A549 (cell line): Measurements from ENCODE around the gene NFU1. TPM values are rescaled to one million over a fixed set of nuclear protein-coding genes. Genes with fewer than 3 reads are reported as not detected.

Experiments used
- ATAC-seq, 2 experiments: fragments of 200-7000 bp in 1 of 2; fragments of >200 bp in 1 of 2; cut with Nextera tagmentation in 1 of 2; cut with Tn5 transposase in 1 of 2; 3 replicates each; pipeline versions ENCODE4 v1.8.0 to v1.9.1; 2018 to 2020; ENCODE audit warnings: mild to moderate bottlenecking in 1 of 2, moderate library complexity in 1 of 2
- CTCF ChIA-PET: fragments of 300-600 bp; sonication (Branson Sonifier 250); formaldehyde crosslinking; extraction: SDS; loops from one replicate; lab custom pipeline; 2021; ENCODE audit warnings: antibody characterized with exemption, inconsistent platforms; lab: Yijun Ruan, JAX
- POLR2A ChIA-PET: fragments of 350-600 bp; formaldehyde crosslinking; extraction: SDS; loops from one replicate; lab custom pipeline; 2021; ENCODE audit warnings: antibody characterized with exemption, inconsistent platforms; lab: Yijun Ruan, JAX
- DNase-seq, 2 experiments: peaks; one replicate each; pipeline versions ENCODE4 v3.0.0 to v3.0.0-alpha.2; 2011 to 2016; ENCODE audit warnings: low read depth in 1 of 2, low spot score in 1 of 2
- FAIRE-seq: peaks from 2 replicates; lab custom pipeline; 2011; peaks lifted over from hg19 to GRCh38; lab: Jason Lieb, UNC
- H3K27ac ChIP-seq, 2 experiments: fragments of >200 bp; sonication (Bioruptor Twin); formaldehyde crosslinking; 3 replicates each; pipeline ENCODE4 v1.5.1; 2016 to 2017
- H3K4me1 ChIP-seq: fragments of >200 bp; sonication (Bioruptor Twin); formaldehyde crosslinking; 3 replicates; pipeline ENCODE4 v1.6.1; 2016
- H3K4me2 ChIP-seq: fragments of >200 bp; sonication (Bioruptor Twin); formaldehyde crosslinking; 3 replicates; pipeline ENCODE4 v1.6.1; 2016
- H3K4me3 ChIP-seq: fragments of >200 bp; sonication (Bioruptor Twin); formaldehyde crosslinking; 3 replicates; pipeline ENCODE4 v1.5.1; 2016
- H3K9me3 ChIP-seq: fragments of >200 bp; sonication (Bioruptor Twin); formaldehyde crosslinking; 3 replicates; pipeline ENCODE4 v1.6.1; 2016
- BHLHE40 ChIP-seq: IDR thresholded peaks from 2 replicates; pipeline ENCODE4 v1.6.1; 2012; ENCODE audit warnings: low read depth, low read length, inconsistent platforms
- CBX8 ChIP-seq: fragments of 200-600 bp; sonication (generic); IDR thresholded peaks from 2 replicates; pipeline ENCODE4 v1.6.1; 2016
- CEBPB ChIP-seq, 2 experiments: fragments of >200 bp in 1 of 2; sonication (Bioruptor Twin) in 1 of 2; formaldehyde crosslinking in 1 of 2; IDR thresholded peaks; 2 replicates each; pipeline ENCODE4 v1.6.1; 2012 to 2016
- CHD4 ChIP-seq: fragments of 200-600 bp; sonication (generic); IDR thresholded peaks from 2 replicates; pipeline ENCODE4 v1.6.1; 2016; ENCODE audit warnings: antibody characterized with exemption, mild to moderate bottlenecking, borderline replicate concordance
- FOSB ChIP-seq: fragments of 250-450 bp; sonication (Bioruptor Pico); IDR thresholded peaks from 2 replicates; pipeline ENCODE4 v1.5.0; 2020; ENCODE audit warnings: mild to moderate bottlenecking, moderate library complexity
- HDAC2 ChIP-seq: fragments of 200-600 bp; sonication (generic); IDR thresholded peaks from 2 replicates; pipeline ENCODE4 v1.6.1; 2016
- HOXA7 ChIP-seq: fragments of 250-450 bp; sonication (Bioruptor Pico); IDR thresholded peaks from 2 replicates; pipeline ENCODE4 v1.5.0; 2020; ENCODE audit warnings: mild to moderate bottlenecking, moderate library complexity
- HOXB13 ChIP-seq: fragments of 250-450 bp; sonication (Bioruptor Pico); IDR thresholded peaks from 2 replicates; pipeline ENCODE4 v1.5.0; 2020; ENCODE audit warnings: low read depth, mild to moderate bottlenecking, moderate library complexity
- HOXB5 ChIP-seq: fragments of 250-450 bp; sonication (Bioruptor Pico); IDR thresholded peaks from 2 replicates; pipeline ENCODE4 v1.5.0; 2020; ENCODE audit warnings: mild to moderate bottlenecking, moderate library complexity
- JUN ChIP-seq, 2 experiments: fragments of >200 bp; sonication (Bioruptor Twin); formaldehyde crosslinking; IDR thresholded peaks; 2 replicates in 1 of 2; 3 replicates in 1 of 2; pipeline ENCODE4 v1.6.1; 2016 to 2017
- KDM1A ChIP-seq: fragments of 200-600 bp; sonication (generic); IDR thresholded peaks from 2 replicates; pipeline ENCODE4 v1.6.1; 2016; ENCODE audit warnings: low read depth, mild to moderate bottlenecking
- MAZ ChIP-seq: fragments of 150-350 bp; IDR thresholded peaks from 2 replicates; pipeline ENCODE4 v1.6.1; 2014; ENCODE audit warnings: antibody characterized with exemption, low read depth, low read length, borderline replicate concordance
- MYC ChIP-seq: IDR thresholded peaks from 2 replicates; pipeline ENCODE4 v1.6.1; 2012; ENCODE audit warnings: mild to moderate bottlenecking, inconsistent platforms, low read length, improper control_type of control experiment, borderline replicate concordance
- NR3C1 ChIP-seq: fragments of >200 bp; sonication (Bioruptor Twin); formaldehyde crosslinking; IDR thresholded peaks from 3 replicates; pipeline ENCODE4 v1.6.1; 2017
- POLR2A ChIP-seq: IDR thresholded peaks from 2 replicates; pipeline ENCODE4 v1.6.1; 2012; ENCODE audit warnings: mild to moderate bottlenecking, low read length
- RAD21 ChIP-seq, 2 experiments: fragments of >200 bp in 1 of 2; sonication (Bioruptor Twin) in 1 of 2; formaldehyde crosslinking in 1 of 2; IDR thresholded peaks in 1 of 2; conservative IDR thresholded peaks in 1 of 2; 2 replicates in 1 of 2; 3 replicates in 1 of 2; pipeline ENCODE4 v1.6.1; 2012 to 2018; ENCODE audit warnings: inconsistent platforms in 1 of 2
- RARB ChIP-seq: fragments of 250-450 bp; sonication (Bioruptor Pico); IDR thresholded peaks from 2 replicates; pipeline ENCODE4 v1.8.0; 2021; ENCODE audit warnings: mild to moderate bottlenecking, moderate library complexity
- RCOR1 ChIP-seq: fragments of 150-350 bp; IDR thresholded peaks from 2 replicates; pipeline ENCODE4 v1.6.1; 2014; ENCODE audit warnings: antibody characterized with exemption, low read length, low read depth
- SMC3 ChIP-seq: fragments of >200 bp; sonication (Bioruptor Twin); formaldehyde crosslinking; IDR thresholded peaks from 3 replicates; pipeline ENCODE4 v1.6.1; 2018; ENCODE audit warnings: inconsistent platforms
- TFCP2L1 ChIP-seq: fragments of 250-450 bp; sonication (Bioruptor Pico); IDR thresholded peaks from 2 replicates; pipeline ENCODE4 v1.5.0; 2021; ENCODE audit warnings: mild to moderate bottlenecking
- ZC3H11A ChIP-seq: fragments of 450-650 bp; IDR thresholded peaks from 2 replicates; pipeline ENCODE4 v1.6.1; 2014; ENCODE audit warnings: antibody characterized with exemption, mild to moderate bottlenecking
- ZNF302 ChIP-seq: fragments of 250-450 bp; sonication (Bioruptor Pico); IDR thresholded peaks from 2 replicates; pipeline ENCODE4 v1.9.0; 2021; ENCODE audit warnings: inconsistent platforms, mild to moderate bottlenecking, moderate library complexity
- WGBS: methylation state at CpG from one replicate; pipeline ENCODE4 v1.1.6; 2017; ENCODE audit errors: missing lambda C conversion rate; 5-methylcytosine and 5-hydroxymethylcytosine counted together
- polyA plus RNA-seq, 4 experiments: library from polyadenylated mRNA; depleted of rRNA in 3 of 4; stranded (reverse); fragments of >200 nt; fragmentation: RNase III in 1 of 4; extraction: RNeasy Plus Mini Kit Qiagen cat#74134 plus additional on column Dnase treatment in 1 of 4; gene quantifications; 2 replicates in 3 of 4; 3 replicates in 1 of 4; pipeline ENCODE4 v1.2.3, GENCODE V29; 2011 to 2017
- TF ChIP-seq, protein P1 (sequence below): fragments of 200-600 bp; sonication (generic); IDR thresholded peaks from 2 replicates; pipeline ENCODE4 v1.6.1; 2016; ENCODE audit warnings: antibody characterized with exemption, mild to moderate bottlenecking, moderate library complexity
- TF ChIP-seq, protein P2 (sequence below): fragments of 150-350 bp; IDR thresholded peaks from 2 replicates; pipeline ENCODE4 v1.6.1; 2014; ENCODE audit warnings: low read depth, mild to moderate bottlenecking, low read length
- TF ChIP-seq, protein P3 (sequence below): IDR thresholded peaks from 2 replicates; pipeline ENCODE4 v1.6.1; 2012
- TF ChIP-seq, protein P4 (sequence below): fragments of >200 bp; sonication (Bioruptor Twin); formaldehyde crosslinking; IDR thresholded peaks from 3 replicates; pipeline ENCODE4 v1.5.1; 2016
- TF ChIP-seq, protein P5 (sequence below): fragments of >200 bp; sonication (Bioruptor Twin); formaldehyde crosslinking; IDR thresholded peaks from 3 replicates; pipeline ENCODE4 v1.6.1; 2016

The NFU1 gene
- polyA plus RNA-seq, 2 of the 4 experiments (the other 2 are of a cell fraction) = 61.4 to 99.2 TPM

DNA sequence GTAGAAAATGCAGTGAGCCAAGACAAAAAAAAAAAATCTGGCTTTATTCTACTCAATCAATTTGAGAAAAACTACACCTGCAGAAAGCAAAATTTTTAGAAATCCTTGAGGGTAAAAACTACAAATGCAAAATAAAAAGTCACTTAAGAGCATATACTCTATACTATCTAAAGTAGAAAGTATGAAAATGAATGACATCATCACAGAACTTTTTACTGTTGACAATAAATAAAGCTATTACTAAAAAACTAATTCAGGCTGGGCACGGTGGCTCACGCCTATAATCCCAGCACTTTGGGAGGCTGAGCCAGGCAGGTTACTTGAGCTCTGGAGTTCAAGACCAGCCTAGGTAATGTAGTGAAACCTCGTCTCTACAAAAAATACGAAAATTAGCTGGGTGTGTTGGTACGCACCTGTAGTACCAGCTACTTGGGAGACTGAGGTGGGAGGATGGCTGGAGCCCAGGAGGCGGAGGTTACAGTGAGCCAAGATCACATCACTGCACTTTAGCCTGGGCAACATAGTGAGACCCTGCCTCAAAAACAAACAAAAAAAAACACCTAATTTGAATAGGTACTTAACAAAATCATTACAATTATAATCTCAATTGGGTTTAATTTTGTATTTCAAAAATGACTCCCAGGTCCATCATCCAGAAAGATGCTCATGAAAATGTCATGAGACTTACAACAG is 7.6 kb downstream of the NFU1 start (continued):
- TF ChIP-seq, protein P1, sequence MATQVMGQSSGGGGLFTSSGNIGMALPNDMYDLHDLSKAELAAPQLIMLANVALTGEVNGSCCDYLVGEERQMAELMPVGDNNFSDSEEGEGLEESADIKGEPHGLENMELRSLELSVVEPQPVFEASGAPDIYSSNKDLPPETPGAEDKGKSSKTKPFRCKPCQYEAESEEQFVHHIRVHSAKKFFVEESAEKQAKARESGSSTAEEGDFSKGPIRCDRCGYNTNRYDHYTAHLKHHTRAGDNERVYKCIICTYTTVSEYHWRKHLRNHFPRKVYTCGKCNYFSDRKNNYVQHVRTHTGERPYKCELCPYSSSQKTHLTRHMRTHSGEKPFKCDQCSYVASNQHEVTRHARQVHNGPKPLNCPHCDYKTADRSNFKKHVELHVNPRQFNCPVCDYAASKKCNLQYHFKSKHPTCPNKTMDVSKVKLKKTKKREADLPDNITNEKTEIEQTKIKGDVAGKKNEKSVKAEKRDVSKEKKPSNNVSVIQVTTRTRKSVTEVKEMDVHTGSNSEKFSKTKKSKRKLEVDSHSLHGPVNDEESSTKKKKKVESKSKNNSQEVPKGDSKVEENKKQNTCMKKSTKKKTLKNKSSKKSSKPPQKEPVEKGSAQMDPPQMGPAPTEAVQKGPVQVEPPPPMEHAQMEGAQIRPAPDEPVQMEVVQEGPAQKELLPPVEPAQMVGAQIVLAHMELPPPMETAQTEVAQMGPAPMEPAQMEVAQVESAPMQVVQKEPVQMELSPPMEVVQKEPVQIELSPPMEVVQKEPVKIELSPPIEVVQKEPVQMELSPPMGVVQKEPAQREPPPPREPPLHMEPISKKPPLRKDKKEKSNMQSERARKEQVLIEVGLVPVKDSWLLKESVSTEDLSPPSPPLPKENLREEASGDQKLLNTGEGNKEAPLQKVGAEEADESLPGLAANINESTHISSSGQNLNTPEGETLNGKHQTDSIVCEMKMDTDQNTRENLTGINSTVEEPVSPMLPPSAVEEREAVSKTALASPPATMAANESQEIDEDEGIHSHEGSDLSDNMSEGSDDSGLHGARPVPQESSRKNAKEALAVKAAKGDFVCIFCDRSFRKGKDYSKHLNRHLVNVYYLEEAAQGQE = no peak
- no peak for TF ChIP-seq NR3C1
- TF ChIP-seq, protein P2, sequence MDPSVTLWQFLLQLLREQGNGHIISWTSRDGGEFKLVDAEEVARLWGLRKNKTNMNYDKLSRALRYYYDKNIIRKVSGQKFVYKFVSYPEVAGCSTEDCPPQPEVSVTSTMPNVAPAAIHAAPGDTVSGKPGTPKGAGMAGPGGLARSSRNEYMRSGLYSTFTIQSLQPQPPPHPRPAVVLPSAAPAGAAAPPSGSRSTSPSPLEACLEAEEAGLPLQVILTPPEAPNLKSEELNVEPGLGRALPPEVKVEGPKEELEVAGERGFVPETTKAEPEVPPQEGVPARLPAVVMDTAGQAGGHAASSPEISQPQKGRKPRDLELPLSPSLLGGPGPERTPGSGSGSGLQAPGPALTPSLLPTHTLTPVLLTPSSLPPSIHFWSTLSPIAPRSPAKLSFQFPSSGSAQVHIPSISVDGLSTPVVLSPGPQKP = no peak

DNA sequence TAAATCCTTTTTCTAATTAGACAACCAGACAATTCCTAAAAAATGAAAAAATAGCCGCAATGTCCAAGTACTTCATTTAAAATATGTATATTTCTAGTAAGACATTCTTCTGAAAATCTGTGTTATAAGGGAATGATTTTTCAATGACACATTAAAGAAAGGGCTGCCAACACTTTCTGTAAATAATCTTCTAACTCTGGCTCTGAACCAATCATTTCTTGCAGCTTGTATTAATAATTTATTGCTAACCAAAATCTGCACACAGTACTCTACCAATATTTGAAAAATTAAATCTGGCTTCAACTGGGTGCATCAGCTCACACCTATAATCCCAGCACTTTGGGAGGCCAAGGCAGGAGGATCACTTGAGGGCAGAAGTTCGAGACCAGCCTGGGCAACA is 8.3 kb downstream of the NFU1 start:
- no peak for FAIRE-seq
- H3K4me2 ChIP-seq = no peak overlapping the region
- DNase-seq = no peak
- ATAC-seq = no peak
- POLR2A ChIA-PET = no interaction called here
- H3K4me1 ChIP-seq = peaks cover 8% of the 10 kb centered on the region; the same call in 2 of the 3 replicates
- TF ChIP-seq TFCP2L1 (CRISPR knock-in tag) (no peak), POLR2A (no peak), NR3C1 (no peak), JUN (IDR thresholded peaks at IDR 0.05) (no peak), ZC3H11A (no peak), CHD4 (no peak), HOXB5 (CRISPR knock-in tag) (no peak), CEBPB (IDR thresholded peaks at IDR 0.05) (no peak), RARB (CRISPR knock-in tag) (no peak)
- TF ChIP-seq, protein P3, sequence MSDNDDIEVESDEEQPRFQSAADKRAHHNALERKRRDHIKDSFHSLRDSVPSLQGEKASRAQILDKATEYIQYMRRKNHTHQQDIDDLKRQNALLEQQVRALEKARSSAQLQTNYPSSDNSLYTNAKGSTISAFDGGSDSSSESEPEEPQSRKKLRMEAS = no peak
- TF ChIP-seq, protein P4, sequence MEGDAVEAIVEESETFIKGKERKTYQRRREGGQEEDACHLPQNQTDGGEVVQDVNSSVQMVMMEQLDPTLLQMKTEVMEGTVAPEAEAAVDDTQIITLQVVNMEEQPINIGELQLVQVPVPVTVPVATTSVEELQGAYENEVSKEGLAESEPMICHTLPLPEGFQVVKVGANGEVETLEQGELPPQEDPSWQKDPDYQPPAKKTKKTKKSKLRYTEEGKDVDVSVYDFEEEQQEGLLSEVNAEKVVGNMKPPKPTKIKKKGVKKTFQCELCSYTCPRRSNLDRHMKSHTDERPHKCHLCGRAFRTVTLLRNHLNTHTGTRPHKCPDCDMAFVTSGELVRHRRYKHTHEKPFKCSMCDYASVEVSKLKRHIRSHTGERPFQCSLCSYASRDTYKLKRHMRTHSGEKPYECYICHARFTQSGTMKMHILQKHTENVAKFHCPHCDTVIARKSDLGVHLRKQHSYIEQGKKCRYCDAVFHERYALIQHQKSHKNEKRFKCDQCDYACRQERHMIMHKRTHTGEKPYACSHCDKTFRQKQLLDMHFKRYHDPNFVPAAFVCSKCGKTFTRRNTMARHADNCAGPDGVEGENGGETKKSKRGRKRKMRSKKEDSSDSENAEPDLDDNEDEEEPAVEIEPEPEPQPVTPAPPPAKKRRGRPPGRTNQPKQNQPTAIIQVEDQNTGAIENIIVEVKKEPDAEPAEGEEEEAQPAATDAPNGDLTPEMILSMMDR = no peak
- TF ChIP-seq, protein P2 = no peak
- 89% methylated on average over 2 of the region's 2 CpGs for WGBS
- H3K4me3 ChIP-seq = no peak overlapping the region
- H3K27ac ChIP-seq = no peak overlapping the region
- H3K9me3 ChIP-seq = no peaks in the 10 kb centered on the region
- CTCF ChIA-PET = interaction anchor here (0.6 to 2.5 kb wide), 3 partner anchors 7 to 11 kb away, joined by 3 to 11 read pairs (median 4); partner anchors contain the start of gene NFU1

DNA sequence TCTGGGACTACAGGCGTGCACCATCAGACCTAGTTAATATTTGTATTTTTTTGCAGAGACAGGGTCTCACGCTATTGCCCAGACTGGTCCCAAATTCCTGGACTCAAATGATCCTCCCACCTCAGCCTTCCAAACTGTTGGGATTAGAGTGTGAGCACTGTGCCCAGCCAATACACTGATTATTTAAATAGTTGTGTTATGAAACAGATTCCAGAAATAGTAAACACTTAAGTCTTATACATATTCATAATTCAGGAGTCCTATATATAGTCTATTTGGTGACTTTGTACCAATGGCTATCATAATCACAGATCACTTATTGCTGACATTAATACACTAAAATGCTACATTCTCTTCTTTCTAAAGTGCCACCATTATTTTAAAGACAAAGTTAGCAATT is 12.8 kb downstream of the NFU1 start:
- peaks cover 7% of the 10 kb centered on the region; the same call in 2 of the 3 replicates for H3K4me1 ChIP-seq
- CTCF ChIA-PET = no interaction called here
- ATAC-seq = no peak
- no peak overlapping the region for H3K4me3 ChIP-seq
- TF ChIP-seq HOXB13 (no peak), JUN (IDR thresholded peaks at IDR 0.05) (no peak), SMC3 (no peak), MYC (no peak), CBX8 (no peak), POLR2A (no peak), ZNF302 (CRISPR knock-in tag) (no peak), RAD21 (conservative IDR thresholded peaks at IDR 0.05 in 1 of 2, IDR thresholded peaks at IDR 0.05 in 1 of 2) (no peak), HOXA7 (CRISPR knock-in tag) (no peak), MAZ (no peak), KDM1A (no peak), HDAC2 (no peak), CHD4 (no peak), RCOR1 (no peak), FOSB (CRISPR knock-in tag) (no peak), BHLHE40 (no peak)
- TF ChIP-seq, protein P5, sequence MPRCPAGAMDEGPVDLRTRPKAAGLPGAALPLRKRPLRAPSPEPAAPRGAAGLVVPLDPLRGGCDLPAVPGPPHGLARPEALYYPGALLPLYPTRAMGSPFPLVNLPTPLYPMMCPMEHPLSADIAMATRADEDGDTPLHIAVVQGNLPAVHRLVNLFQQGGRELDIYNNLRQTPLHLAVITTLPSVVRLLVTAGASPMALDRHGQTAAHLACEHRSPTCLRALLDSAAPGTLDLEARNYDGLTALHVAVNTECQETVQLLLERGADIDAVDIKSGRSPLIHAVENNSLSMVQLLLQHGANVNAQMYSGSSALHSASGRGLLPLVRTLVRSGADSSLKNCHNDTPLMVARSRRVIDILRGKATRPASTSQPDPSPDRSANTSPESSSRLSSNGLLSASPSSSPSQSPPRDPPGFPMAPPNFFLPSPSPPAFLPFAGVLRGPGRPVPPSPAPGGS = no peak
- TF ChIP-seq, all 56 proteins: peak for 0
- POLR2A ChIA-PET = interaction anchor here (0.7 kb wide), 1 partner anchor 9 kb away, joined by 3 read pairs; no protein-coding TSS in a partner anchor
- Histone ChIP-seq H3K27ac (no peak overlapping the region), H3K9me3 (no peaks in the 10 kb centered on the region), H3K4me2 (no peak overlapping the region)
- WGBS = 95% methylated on average over 2 of the region's 2 CpGs
- DNase-seq (no peak), FAIRE-seq (no peak)
